ENCODE measurements around the gene KCNQ2. TPM values are rescaled to one million over a fixed set of nuclear protein-coding genes. Genes with fewer than 3 reads are reported as not detected.

The KCNQ2 gene
- total and polyA plus RNA-seq, 4 donors = not detected

- DNase-seq (ENCODE audit: low spot score) = no peak
- TF ChIP-seq YY1 (IDR thresholded peaks at IDR 0.05) (no peak), REST (IDR thresholded peaks at IDR 0.05) (no peak), HNF4A (conservative IDR thresholded peaks at IDR 0.05) (no peak), FOXA1 (IDR thresholded peaks at IDR 0.05) (no peak), SP1 (IDR thresholded peaks at IDR 0.05) (no peak), JUND (IDR thresholded peaks at IDR 0.05) (no peak), TAF1 (conservative IDR thresholded peaks at IDR 0.05) (no peak), HNF4G (IDR thresholded peaks at IDR 0.05) (no peak), RAD21 (IDR thresholded peaks at IDR 0.05) (no peak), MAX (IDR thresholded peaks at IDR 0.05) (no peak), GABPA (IDR thresholded peaks at IDR 0.05 in 1 of 2, conservative IDR thresholded peaks at IDR 0.05 in 1 of 2) (no peak), ATF3 (IDR thresholded peaks at IDR 0.05) (no peak), RXRA (IDR thresholded peaks at IDR 0.05) (no peak)
- Histone ChIP-seq H3K27ac (ENCODE audit: low read depth in 1 of 2, low read length in 2 of 2) (no peak overlapping the region), H3K4me3 (ENCODE audit: low read depth in 1 of 3, low read length in 3 of 3) (no peak overlapping the region), H3K9me3 (ENCODE audit: control insufficient read depth in 4 of 4, low read length in 3 of 4) (no peaks in the 10 kb centered on the region), H3K36me3 (ENCODE audit: control insufficient read depth in 4 of 4, insufficient read depth in 3 of 4, low read depth in 1 of 4, low read length in 3 of 4) (no peaks in the 10 kb centered on the region), H3K4me1 (ENCODE audit: control insufficient read depth in 4 of 4, insufficient read depth in 4 of 4, low read length in 3 of 4) (peaks cover 0 to 6% (median 2%) of the 10 kb centered on the region in 4 donors), H3K9ac (ENCODE audit: low read depth in 1 of 2, low read length in 2 of 2) (no peak overlapping the region), H3K27me3 (ENCODE audit: control insufficient read depth in 4 of 4, insufficient read depth in 4 of 4, low read length in 3 of 4) (peaks cover 3 to 23% (median 10%) of the 10 kb centered on the region in 4 donors)
- WGBS = 1% methylated on average over 27 of the region's 27 CpGs
These were observed 806 bp downstream of the KCNQ2 start for GRCh38 chr20:63471717-63471980.

GRCh38 chr20:63471002-63471716 is 1.3 kb downstream of the KCNQ2 start:
- no peaks in the 10 kb centered on the region for H3K36me3 ChIP-seq (ENCODE audit: control insufficient read depth in 4 of 4, insufficient read depth in 3 of 4, low read depth in 1 of 4, low read length in 3 of 4)
- WGBS = 12% methylated on average over 46 of the region's 46 CpGs
- H3K4me1 ChIP-seq (ENCODE audit: control insufficient read depth in 4 of 4, insufficient read depth in 4 of 4, low read length in 3 of 4) = peaks cover 0 to 6% (median 2%) of the 10 kb centered on the region in 4 donors
- no peaks in the 10 kb centered on the region for H3K9me3 ChIP-seq (ENCODE audit: control insufficient read depth in 4 of 4, low read length in 3 of 4)
- TF ChIP-seq ATF3 (IDR thresholded peaks at IDR 0.05) = no peak
- TF ChIP-seq SP1 (IDR thresholded peaks at IDR 0.05) = no peak
- no peak for TF ChIP-seq CTCF (IDR thresholded peaks at IDR 0.05; ENCODE audit: low read depth, low read length, missing input control)
- TF ChIP-seq EGR1 (IDR thresholded peaks at IDR 0.05; ENCODE audit: low read depth in 2 of 2) = no peak
- TF ChIP-seq NR2F2 (IDR thresholded peaks at IDR 0.05) = no peak
- no peak for TF ChIP-seq JUND (IDR thresholded peaks at IDR 0.05)
- TF ChIP-seq YY1 (IDR thresholded peaks at IDR 0.05) = no peak
- TF ChIP-seq FOXA1 (IDR thresholded peaks at IDR 0.05) = no peak
- no peak for TF ChIP-seq FOXA2 (IDR thresholded peaks at IDR 0.05)
- no peak for TF ChIP-seq RXRA (IDR thresholded peaks at IDR 0.05)
- TF ChIP-seq REST (IDR thresholded peaks at IDR 0.05) = no peak
- H3K27ac ChIP-seq (ENCODE audit: low read depth in 1 of 2, low read length in 2 of 2) = no peak overlapping the region
- no peak overlapping the region for H3K4me3 ChIP-seq (ENCODE audit: low read depth in 1 of 3, low read length in 3 of 3)
- H3K9ac ChIP-seq (ENCODE audit: low read depth in 1 of 2, low read length in 2 of 2) = no peak overlapping the region
- no peak for DNase-seq (ENCODE audit: low spot score)
- H3K27me3 ChIP-seq (ENCODE audit: control insufficient read depth in 4 of 4, insufficient read depth in 4 of 4, low read length in 3 of 4) = peaks cover 3 to 23% (median 10%) of the 10 kb centered on the region in 4 donors
